HT-29 (cell line): ENCODE data around the gene GGT1. TPM values are rescaled to one million over a fixed set of nuclear protein-coding genes. Genes with fewer than 3 reads are reported as not detected.
A peak's percentile ranks its signal among the peaks of the same experiment; 100 is the strongest.
"Not testable (repeated sequence)": the region's sequence is repeated elsewhere in the genome, so short reads cannot be mapped to it uniquely, and the experiment has no call there.

Experiments used
- DNase-seq: peaks from one replicate; pipeline ENCODE4 v3.0.0-alpha.2; 2015; ENCODE audit warnings: low spot score
- total RNA-seq: library from RNA; depleted of rRNA; stranded (reverse); fragments of >200 nt; shearing (Covaris generic); gene quantifications from 2 replicates; pipeline ENCODE4 v1.2.3, GENCODE V29; 2014

GGT1 gene
- total RNA-seq, 1 experiment from 2014 or later, result 27.1 TPM

DNA sequence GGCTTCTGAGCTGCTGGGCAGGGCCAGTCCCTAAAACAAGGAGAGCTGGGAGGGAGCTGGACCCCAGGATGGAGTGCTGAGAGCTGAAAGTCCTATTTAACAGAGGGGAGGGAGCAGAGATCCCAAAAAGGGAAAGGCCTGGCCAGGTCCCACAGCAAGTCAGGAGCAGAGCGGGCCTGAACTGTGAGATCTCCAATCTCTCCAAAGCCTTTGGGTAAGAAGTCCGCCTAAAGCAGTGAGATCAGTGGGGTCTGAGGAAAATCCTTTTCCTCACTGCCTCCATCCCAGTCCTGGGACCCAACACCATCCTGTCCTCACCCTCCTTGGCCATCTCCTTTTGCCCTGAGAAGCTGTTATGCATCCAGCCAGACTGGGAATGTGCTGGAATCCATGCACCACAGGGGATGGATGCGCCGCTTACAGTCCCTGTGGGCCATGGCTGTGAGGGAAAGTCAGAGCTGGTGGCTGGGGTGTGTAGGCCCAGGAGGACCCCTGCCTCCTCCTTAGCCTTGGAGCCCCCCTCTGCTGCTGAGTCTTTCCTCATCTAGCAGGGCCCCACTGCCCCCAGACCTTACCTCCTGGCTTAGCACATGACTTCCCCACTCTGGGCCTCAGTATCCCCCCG lies 18.7 kb upstream of the GGT1 start:
- DNase-seq, result no peak

DNA sequence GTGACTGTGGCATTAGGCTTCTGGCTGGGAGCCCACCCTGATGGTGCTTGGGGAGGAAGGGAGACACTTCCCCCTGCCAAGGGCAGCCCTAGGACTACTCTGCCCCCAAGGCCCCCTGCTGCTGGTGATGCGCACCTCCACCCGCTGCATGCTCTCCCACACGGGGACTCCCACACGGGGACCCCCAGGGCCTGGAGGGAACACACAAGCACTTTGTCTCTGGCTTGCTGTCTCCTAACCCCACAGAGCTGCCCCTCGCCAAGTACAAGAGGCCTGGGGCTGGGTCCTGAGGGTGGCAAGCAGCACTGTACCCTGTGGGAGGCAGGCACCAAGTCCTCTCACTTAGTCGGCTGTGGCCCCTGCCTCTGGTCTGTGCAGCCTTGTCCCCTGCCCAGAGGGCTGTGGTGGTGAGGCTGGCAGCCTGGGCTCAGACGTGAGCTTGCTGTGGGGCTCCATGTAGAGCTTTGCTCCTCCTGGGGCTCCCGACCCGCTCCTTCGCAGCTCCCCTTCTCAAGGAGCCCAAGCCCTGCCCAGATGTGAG lies 18.1 kb upstream of the GGT1 start:
- no peak for DNase-seq

DNA sequence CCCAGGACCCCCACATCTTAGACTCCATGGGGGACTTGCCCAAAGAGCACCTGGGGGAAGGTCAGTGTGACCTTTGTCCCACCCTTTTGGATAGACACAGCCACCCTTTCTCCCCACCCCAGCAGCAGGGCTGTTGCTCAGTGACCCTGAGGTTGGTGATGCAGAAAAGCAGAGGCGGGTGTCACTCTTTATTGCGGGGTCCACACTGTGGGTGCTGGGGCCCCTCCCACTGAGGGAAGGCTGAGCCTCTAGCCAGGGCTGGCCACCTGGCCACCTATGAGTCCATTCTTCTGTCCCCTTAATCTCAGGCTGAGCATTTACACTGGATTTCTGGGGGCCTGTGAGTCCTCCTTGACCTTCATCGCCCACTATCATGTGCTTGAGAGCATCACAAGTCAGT lies 17.5 kb upstream of the GGT1 start:
- DNase-seq, result no peak

- no peak for DNase-seq
Observed at GRCh38 chr22:24585927-24586546, 17.0 kb upstream of the GGT1 start.

DNA sequence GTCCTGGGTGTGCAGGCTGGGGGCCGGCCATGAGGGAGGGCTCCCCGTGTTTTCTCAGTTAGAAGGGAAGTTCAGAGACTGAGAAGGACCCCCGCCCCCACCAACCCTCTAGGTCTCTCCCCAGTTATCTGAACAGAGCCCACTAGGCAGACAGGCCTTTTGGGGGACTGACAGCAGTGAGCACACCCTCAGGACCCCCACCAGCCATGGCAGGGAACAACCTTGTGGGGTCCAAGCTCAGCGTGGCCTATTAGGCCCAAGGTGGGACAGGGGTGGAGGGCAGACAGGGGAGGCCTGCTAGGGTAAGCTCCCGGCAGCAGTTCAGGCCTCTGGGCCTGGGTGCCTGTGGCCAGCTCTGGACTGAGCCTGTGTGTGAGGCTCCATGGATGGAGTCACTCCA lies 15.7 kb upstream of the GGT1 start:
- DNase-seq, result no peak

GRCh38 chr22:24587948-24588347 lies 15.0 kb upstream of the GGT1 start:
- DNase-seq, result peak; percentile 15

DNA sequence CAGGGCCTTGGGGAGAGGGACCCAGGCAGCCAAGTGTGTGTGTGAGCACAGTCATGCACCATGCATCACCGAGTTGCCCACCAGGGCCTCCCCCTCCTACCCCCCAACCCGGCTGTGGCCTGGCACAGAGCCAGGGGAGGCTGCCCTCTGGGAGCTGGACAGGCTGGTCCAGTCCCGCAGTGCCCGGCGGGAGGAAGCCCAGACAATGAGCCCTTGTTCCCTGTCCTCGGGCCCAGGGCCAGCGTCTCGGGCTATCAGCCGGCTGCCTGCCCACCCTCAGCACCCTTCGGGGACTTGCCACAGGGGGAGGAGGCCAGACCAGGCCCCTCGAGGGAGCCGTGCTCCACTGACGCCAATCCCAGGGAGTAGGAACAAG lies 14.6 kb upstream of the GGT1 start:
- peak; percentile 73 for DNase-seq

- peak; percentile 16 for DNase-seq
Observed at GRCh38 chr22:24588757-24589481, 14.1 kb upstream of the GGT1 start.

DNA sequence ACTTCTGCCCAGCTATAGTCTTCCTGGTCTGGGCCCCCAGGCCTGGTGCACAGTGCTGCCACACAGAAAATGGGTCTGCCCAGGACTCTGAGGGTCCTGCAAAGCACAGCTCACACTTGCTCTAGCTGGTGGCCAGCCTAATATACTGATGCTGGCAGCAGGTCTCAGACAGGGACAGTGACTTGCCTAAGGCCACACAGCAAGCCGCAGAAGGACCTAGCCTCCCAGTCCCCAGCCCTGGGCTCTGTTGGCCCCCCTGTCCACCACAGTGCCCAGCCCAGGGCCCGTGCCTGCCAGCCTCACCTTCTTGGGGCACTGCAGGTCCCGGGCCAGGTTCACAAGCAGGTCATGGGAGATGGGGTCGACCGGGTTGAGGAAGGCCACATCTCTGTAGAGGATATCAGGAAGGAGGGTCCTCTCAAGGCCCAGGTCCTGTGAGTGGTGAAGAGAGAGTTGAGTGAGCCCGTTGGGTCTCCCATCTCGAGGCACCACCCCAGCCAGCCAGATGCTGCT lies 13.4 kb upstream of the GGT1 start:
- no peak for DNase-seq

- DNase-seq, result no peak
Observed at GRCh38 chr22:24590596-24591173, 12.3 kb upstream of the GGT1 start.

DNA sequence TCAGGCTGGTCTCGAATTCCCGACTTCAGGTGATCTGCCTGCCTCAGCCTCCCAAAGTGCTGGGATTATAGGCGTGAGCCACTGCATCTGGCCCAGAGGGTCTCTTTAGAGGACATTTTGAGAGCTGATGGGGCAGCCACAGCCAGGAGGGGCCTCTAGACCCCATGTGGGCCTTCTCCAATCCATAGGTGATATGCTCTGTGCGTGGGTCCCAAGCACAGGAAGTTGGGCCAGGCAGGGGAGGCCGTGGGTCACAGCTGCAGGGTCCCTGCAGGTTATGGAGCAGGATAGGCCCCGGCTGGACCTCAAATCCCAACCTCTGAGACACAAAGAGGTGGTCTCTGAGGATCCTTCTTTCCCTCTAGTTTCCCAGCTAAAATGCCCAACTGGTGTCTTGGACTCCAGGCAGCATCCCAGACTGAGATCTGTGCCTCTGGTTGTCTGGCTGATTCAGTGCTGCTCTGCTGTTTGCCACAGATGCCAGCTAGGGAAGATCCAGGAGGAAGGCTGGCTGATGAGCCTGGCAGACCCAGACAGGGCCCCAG lies 11.6 kb upstream of the GGT1 start:
- no peak for DNase-seq

- DNase-seq, result no peak
Observed at GRCh38 chr22:24592058-24592850, 10.7 kb upstream of the GGT1 start.

DNA sequence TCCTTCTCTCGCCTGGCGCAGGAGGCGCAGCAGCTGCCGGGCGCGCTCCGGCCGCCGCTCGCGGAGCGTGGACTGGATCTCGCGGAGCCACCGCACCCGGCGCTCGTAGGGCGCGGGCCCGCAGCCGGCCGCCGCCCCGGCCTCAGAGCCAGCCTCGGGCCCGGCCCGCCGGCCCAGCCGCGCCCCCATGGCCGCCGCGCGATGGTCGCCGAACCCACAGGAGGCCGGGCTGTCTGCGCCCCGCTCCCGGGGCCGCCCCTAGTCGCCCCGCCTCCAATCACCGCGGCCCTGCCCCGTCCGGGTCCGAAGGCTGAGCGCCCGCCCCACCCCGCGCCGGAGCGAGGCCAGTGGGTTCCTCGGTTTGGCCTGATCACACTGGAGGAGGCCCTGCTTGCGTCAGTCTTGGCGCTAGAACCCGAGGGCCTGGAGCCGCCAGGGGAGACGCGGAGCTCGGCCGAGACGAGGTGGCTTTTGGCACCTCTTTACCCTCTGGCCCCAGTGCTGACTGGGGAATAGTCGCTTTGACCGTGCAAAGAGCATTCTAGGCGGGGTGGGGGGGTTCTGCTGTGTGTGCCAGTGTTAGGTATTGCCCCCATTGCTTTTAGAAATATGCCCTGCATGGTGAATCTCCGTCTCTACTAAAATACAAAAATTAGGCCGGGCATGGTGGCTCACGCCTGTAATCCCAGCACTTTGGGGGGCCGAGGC lies 10.0 kb upstream of the GGT1 start, which contains the start of gene LRRC75B:
TSS of gene LRRC75B (minus strand) at position 223 of the 708 bp plus-strand sequence. CDS start at position 189, 34 bp downstream.
- DNase-seq, result peak; percentile 44

GRCh38 chr22:24593559-24593835 lies 9.5 kb upstream of the GGT1 start:
- not testable (repeated sequence) for DNase-seq

DNA sequence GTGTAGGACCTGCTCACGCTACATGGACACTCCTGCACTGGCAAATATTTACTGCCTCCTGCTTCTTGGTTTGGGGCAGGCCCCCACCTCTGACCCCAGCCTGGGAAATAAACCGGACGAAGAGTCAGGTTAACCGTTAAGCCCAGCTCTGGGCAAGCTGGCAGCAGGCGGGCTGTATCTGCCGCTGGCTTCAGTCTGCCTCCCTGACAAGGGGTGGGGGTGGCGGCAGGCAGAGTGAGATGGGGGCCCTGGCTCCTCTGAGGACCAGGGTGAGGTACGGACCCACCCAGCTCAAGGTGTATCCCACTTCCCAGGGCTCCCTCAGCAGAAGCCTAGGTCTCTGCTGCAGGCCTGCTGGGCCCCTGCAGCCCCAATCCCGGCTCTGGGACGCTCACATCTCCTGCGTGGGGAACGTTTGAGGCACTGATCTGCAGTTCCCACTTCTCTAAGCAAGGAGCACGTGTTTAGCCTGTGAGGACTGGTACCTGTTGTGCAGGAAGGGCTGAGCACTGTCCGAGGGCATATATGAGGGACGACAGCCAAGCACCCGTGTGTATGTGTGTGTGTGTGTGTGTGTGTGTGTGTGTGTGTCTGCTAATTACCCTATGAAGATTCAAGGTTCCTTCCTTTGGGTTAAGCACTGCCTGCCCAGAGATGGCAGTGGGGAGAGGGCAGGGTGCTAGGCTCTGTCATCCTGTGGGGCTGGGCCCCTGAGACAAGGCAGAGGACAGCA lies 9.0 kb upstream of the GGT1 start:
- peak; percentile 36 for DNase-seq

DNA sequence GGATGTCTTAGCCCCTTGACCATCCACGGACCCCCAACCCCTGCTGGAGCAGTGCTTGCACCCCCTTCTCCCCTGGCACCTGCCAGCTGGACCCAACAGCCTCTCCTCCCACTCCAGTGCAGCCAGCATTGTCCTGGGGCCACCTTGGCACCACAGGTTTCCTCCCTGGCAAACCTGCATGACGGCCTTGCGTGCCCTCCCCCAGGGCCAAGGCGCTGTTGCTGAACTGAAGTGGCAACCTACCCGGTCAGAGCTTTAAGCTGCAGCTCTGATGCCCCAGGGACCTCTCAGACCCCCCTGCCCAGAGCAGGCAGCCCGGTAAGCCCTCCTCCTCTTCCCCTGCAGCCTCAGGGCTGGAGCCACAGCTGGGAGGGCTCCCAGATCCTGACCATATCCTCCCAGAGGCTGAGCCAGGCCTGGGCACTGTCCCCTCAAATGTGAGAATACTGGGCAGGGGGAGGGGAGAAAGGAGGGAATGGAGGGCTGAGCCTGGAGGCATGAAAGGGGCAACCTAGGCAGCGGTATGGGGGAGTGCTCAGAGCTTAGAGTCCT lies 8.3 kb upstream of the GGT1 start:
- no peak for DNase-seq

GRCh38 chr22:24595228-24595627 lies 7.8 kb upstream of the GGT1 start:
- DNase-seq, result no peak

DNA sequence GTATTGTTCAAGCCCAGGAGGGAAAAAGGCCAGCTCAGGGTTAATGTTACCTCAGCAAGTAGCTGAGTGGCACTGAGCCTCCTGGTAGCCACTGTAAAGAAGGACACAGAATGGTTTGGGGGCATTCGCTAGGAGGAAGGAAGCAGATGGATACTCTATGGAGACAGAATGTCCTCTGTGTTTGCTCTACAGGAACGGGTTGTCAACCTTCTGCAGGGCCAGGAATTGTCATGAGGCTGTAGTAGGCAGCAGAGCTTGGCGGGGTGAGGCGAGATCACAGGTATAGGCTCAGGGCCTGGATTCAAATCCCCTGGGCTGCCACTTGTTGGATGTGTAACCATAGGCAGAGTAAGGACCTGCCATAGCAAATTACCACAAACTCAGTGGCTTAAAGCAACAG lies 7.1 kb upstream of the GGT1 start:
- DNase-seq, result no peak

DNA sequence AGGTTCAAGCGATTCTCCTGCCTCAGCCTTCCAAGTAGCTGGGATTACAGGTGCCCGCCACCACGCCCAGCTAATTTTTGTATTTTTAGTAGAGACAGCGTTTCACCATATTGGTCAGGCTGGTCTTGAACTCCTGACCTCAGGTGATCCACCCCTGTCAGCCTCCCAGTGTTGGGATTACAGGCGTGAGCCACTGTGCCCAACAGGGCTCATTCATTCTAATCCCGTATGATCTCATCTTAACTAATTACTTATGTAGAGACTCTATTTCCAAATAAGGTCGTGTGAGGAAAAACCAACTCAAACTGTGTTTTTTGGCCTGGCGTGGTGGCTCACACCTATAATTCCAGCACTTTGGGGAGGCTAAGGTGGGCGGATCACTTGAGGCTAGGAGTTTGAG lies 5.9 kb upstream of the GGT1 start:
- DNase-seq, result not testable (repeated sequence)

DNA sequence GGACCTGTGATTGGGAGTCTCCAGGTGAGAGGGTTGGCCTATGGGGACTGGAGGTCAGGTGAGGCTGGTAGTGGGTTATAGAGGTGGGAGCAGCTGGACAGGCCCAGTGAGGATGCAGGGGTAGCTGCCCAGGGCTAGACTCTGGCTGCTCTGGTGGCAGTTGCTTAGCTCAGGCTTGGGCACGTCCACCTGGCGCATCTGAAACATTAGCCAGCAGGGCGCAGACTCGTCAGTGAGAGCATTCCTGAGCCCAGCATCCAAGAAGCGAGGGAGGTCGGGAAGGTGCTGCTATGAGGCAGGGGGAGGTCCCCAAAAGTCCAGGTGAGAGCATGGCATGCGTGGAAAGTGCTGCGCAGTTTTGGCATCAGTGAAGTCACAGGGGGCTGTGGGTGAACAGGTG lies 3.5 kb upstream of the GGT1 start:
- DNase-seq, result no peak
